HepG2 (cell line): ENCODE results near the gene BANK1. TPM values are rescaled to one million over a fixed set of nuclear protein-coding genes. Genes with fewer than 3 reads are reported as not detected.

Source experiments
- ATAC-seq: fragments of 200-7000 bp; cut with Tn5 transposase; 3 replicates; pipeline ENCODE4 v1.9.1; 2020; ENCODE audit warnings: mild to moderate bottlenecking, moderate library complexity
- BruUV-seq: library from RNA; stranded (reverse); fragments of 400-500 nt; replicated peaks from 2 replicates; lab custom pipeline; 2021; lab: Mats Ljungman, UMichigan
- CTCF ChIA-PET: fragments of 300-600 bp; formaldehyde crosslinking; extraction: SDS; loops from one replicate; lab custom pipeline; 2021; ENCODE audit warnings: low total read pairs, inconsistent platforms, low intra/inter-chr PET ratio; lab: Yijun Ruan, JAX
- POLR2A ChIA-PET: fragments of 350-600 bp; sonication (Branson Sonifier 250); formaldehyde crosslinking; loops from one replicate; lab custom pipeline; 2020; ENCODE audit warnings: antibody characterized with exemption, inconsistent platforms; lab: Yijun Ruan, JAX
- DNase-seq: peaks from one replicate; pipeline ENCODE4 v3.0.0-alpha.2; 2015; ENCODE audit warnings: low spot score
- FAIRE-seq: peaks from 3 replicates; lab custom pipeline; 2011; peaks lifted over from hg19 to GRCh38; lab: Jason Lieb, UNC
- H2AFZ ChIP-seq: one replicate; pipeline ENCODE4 v1.6.1; 2011; ENCODE audit warnings: low read length, inconsistent platforms
- H3K27ac ChIP-seq: fragments of 300-600 bp; 3 replicates; pipeline ENCODE4 v1.8.0; 2011; ENCODE audit warnings: mixed run types, mild to moderate bottlenecking, mixed read lengths, low read length, inconsistent platforms; ENCODE audit not compliant: insufficient read depth; ENCODE audit errors: extremely low read length
- H3K27me3 ChIP-seq, 2 experiments: fragments of 200-600 bp in 1 of 2; 2 replicates in 1 of 2; 3 replicates in 1 of 2; pipeline versions ENCODE4 v1.6.0 to v1.8.0; 2011; ENCODE audit warnings: low read length in 2 of 2, mild to moderate bottlenecking in 2 of 2, moderate library complexity in 2 of 2, inconsistent platforms in 1 of 2; ENCODE audit not compliant: insufficient read depth in 2 of 2, control insufficient read depth in 1 of 2
- H3K36me3 ChIP-seq, 2 experiments: fragments of 200-600 bp in 1 of 2; replicated peaks in 1 of 2; 2 replicates in 1 of 2; 3 replicates in 1 of 2; pipeline versions ENCODE4 v1.5.1 to v1.8.0; 2011; ENCODE audit warnings: low read length in 2 of 2, inconsistent platforms in 1 of 2; ENCODE audit not compliant: insufficient read depth in 2 of 2, control insufficient read depth in 1 of 2
- H3K4me1 ChIP-seq: 2 replicates; pipeline ENCODE4 v1.5.1; 2012; ENCODE audit warnings: low read length, inconsistent platforms; ENCODE audit not compliant: insufficient read depth
- H3K4me2 ChIP-seq: 2 replicates; pipeline ENCODE4 v1.6.0; 2011; ENCODE audit warnings: low read depth, low read length, inconsistent platforms
- H3K4me3 ChIP-seq, 3 experiments: fragments of 200-600 bp in 1 of 3; sonication (generic), shearing (Covaris generic) in 1 of 3; replicated peaks in 1 of 3; 2 replicates each; pipeline ENCODE4 v1.5.1; 2011 to 2016; ENCODE audit warnings: low read length in 3 of 3, inconsistent platforms in 2 of 3, low read depth in 2 of 3, mild to moderate bottlenecking in 2 of 3, control low read depth in 1 of 3, mixed read lengths in 1 of 3; ENCODE audit not compliant: insufficient read depth in 1 of 3
- H3K79me2 ChIP-seq: one replicate; pipeline ENCODE4 v1.6.1; 2011; ENCODE audit warnings: low read length, inconsistent platforms; ENCODE audit not compliant: insufficient read depth
- H3K9ac ChIP-seq: 2 replicates; pipeline ENCODE4 v1.6.0; 2011; ENCODE audit warnings: mild to moderate bottlenecking, low read depth, low read length, inconsistent platforms; ENCODE audit not compliant: insufficient read depth
- H3K9me3 ChIP-seq: 2 replicates; pipeline ENCODE4 v1.5.1; 2012; ENCODE audit warnings: mild to moderate bottlenecking, low read length
- H4K20me1 ChIP-seq: 2 replicates; pipeline ENCODE4 v1.6.0; 2011; ENCODE audit warnings: inconsistent platforms, mild to moderate bottlenecking, low read length, moderate library complexity; ENCODE audit not compliant: insufficient read depth
- ATF4 ChIP-seq, 2 experiments: fragments of 450-650 bp in 1 of 2; sonication (generic) in 1 of 2; formaldehyde crosslinking; IDR thresholded peaks; 2 replicates each; pipeline versions ENCODE4 v1.5.0 to v1.8.0; 2020 to 2022; ENCODE audit warnings: mild to moderate bottlenecking in 1 of 2, missing genetic modification reagents in 1 of 2
- ATM ChIP-seq: fragments of 450-650 bp; IDR thresholded peaks from 2 replicates; pipeline ENCODE4 v1.7.1; 2017; ENCODE audit warnings: mild to moderate bottlenecking, borderline replicate concordance
- BCL3 ChIP-seq: sonication (generic); formaldehyde crosslinking; IDR thresholded peaks from 2 replicates; pipeline ENCODE4 v1.5.1; 2020; ENCODE audit warnings: mild to moderate bottlenecking, missing genetic modification reagents, moderate library complexity
- MIXL1 ChIP-seq: IDR thresholded peaks from 2 replicates; pipeline ENCODE4 v1.6.1; 2016
- NFYC ChIP-seq: IDR thresholded peaks from 2 replicates; pipeline ENCODE4 v1.6.1; 2016; ENCODE audit warnings: missing genetic modification reagents, missing compliant biosample characterization
- PAWR ChIP-seq: sonication (generic); formaldehyde crosslinking; IDR thresholded peaks from 2 replicates; pipeline ENCODE4 v1.4.0; 2020; ENCODE audit warnings: missing genetic modification reagents, mild to moderate bottlenecking, borderline replicate concordance
- ZHX1 ChIP-seq: sonication (generic); formaldehyde crosslinking; IDR thresholded peaks from 2 replicates; pipeline ENCODE4 v1.8.1; 2022; ENCODE audit warnings: low read depth, mild to moderate bottlenecking, missing genetic modification reagents
- ZNF138 ChIP-seq: sonication (generic); formaldehyde crosslinking; IDR thresholded peaks from 2 replicates; pipeline ENCODE4 v1.5.0; 2020; ENCODE audit warnings: mild to moderate bottlenecking, low read depth, missing genetic modification reagents
- ZNF30 ChIP-seq: sonication (generic); formaldehyde crosslinking; IDR thresholded peaks from 2 replicates; pipeline ENCODE4 v1.5.0; 2020; ENCODE audit warnings: mild to moderate bottlenecking, missing genetic modification reagents
- ZNF589 ChIP-seq: sonication (generic); formaldehyde crosslinking; conservative IDR thresholded peaks from 2 replicates; pipeline ENCODE4 v1.8.0; 2022; ENCODE audit warnings: mild to moderate bottlenecking, moderate library complexity, missing genetic modification reagents
- ZNF841 ChIP-seq: sonication (generic); formaldehyde crosslinking; IDR thresholded peaks from 2 replicates; pipeline ENCODE4 v1.8.1; 2023; ENCODE audit warnings: missing genetic modification reagents, borderline replicate concordance
- ZSCAN21 ChIP-seq: sonication (generic); formaldehyde crosslinking; IDR thresholded peaks from 2 replicates; pipeline ENCODE4 v1.8.0; 2022; ENCODE audit warnings: mild to moderate bottlenecking, missing genetic modification reagents, moderate library complexity, borderline replicate concordance
- whole genome bisulfite sequencing: methylation state at CpG from one replicate; pipeline ENCODE4 v1.1.6; 2017; ENCODE audit warnings: low lambda C conversion rate; 5-methylcytosine and 5-hydroxymethylcytosine counted together
- in situ Hi-C: cut with HindIII; loops from 2 replicates; pipeline ENCODE4 v1.10.0; 2017; ENCODE audit warnings: low pct_unique_long_range_greater_than_20kb; ENCODE audit not compliant: extremely low pct_ligation_motif_present
- intact Hi-C: fragments of 100-400 bp; cut with micrococcal nuclease; formaldehyde crosslinking; loops from one replicate; pipeline ENCODE4 v1.10.0; 2022; ENCODE audit not compliant: unreplicated experiment
- polyA plus RNA-seq, 8 experiments: library from polyadenylated mRNA; depleted of rRNA in 3 of 8; stranded (reverse) in 7 of 8; unstranded in 1 of 8; fragments of >200 nt; fragmentation: Illumina TruSeq in 4 of 8; extraction: Trizol in 4 of 8; gene quantifications; 2 replicates each; pipeline versions ENCODE4 v1.2.1 to v1.2.3, GENCODE V29; 2011 to 2016; ENCODE audit warnings: low read depth in 4 of 8, missing spikeins in 1 of 8, mixed read lengths in 1 of 8; ENCODE audit not compliant: insufficient read depth in 1 of 8
- total RNA-seq, 5 experiments: library from RNA; depleted of rRNA; stranded (reverse); fragments of >200 nt; fragmentation: Illumina TruSeq; extraction: Trizol; gene quantifications; 2 replicates each; pipeline ENCODE4 v1.2.3, GENCODE V29; 2016; ENCODE audit warnings: low read depth in 1 of 5
- TF ChIP-seq, protein P1 (sequence below): sonication (generic); formaldehyde crosslinking; IDR thresholded peaks from 2 replicates; pipeline ENCODE4 v1.5.0; 2020; ENCODE audit warnings: mild to moderate bottlenecking, missing genetic modification reagents
- TF ChIP-seq, protein P2 (sequence below): IDR thresholded peaks from 2 replicates; pipeline ENCODE4 v1.6.1; 2018; ENCODE audit warnings: missing genetic modification reagents, mild to moderate bottlenecking, missing compliant biosample characterization

Gene BANK1
- total and polyA plus RNA-seq, 2 of the 13 experiments (the other 11 are each of a cell fraction or from before 2014, with no cell fraction given) = 0.15 TPM; not detected in 1

DNA sequence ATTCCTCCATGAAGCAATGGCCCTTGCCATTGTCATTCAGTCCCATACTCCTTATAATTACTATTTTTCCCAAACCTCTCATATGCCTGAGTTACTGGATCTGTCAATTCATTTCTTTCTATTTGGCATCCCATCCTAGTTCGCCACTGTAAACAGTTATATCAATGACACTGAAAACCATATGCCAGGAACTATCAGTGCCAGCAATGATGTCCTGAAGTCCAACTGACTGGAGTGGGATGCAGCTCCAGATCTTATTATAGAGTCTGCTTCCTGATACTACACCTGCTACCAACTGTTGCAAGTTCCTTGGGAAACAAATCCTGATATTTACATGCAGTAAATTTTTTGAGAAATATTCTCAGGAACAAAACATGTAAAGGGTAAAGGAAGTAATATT is 27.0 kb upstream of the BANK1 start (continued):
- TF ChIP-seq, protein P1, sequence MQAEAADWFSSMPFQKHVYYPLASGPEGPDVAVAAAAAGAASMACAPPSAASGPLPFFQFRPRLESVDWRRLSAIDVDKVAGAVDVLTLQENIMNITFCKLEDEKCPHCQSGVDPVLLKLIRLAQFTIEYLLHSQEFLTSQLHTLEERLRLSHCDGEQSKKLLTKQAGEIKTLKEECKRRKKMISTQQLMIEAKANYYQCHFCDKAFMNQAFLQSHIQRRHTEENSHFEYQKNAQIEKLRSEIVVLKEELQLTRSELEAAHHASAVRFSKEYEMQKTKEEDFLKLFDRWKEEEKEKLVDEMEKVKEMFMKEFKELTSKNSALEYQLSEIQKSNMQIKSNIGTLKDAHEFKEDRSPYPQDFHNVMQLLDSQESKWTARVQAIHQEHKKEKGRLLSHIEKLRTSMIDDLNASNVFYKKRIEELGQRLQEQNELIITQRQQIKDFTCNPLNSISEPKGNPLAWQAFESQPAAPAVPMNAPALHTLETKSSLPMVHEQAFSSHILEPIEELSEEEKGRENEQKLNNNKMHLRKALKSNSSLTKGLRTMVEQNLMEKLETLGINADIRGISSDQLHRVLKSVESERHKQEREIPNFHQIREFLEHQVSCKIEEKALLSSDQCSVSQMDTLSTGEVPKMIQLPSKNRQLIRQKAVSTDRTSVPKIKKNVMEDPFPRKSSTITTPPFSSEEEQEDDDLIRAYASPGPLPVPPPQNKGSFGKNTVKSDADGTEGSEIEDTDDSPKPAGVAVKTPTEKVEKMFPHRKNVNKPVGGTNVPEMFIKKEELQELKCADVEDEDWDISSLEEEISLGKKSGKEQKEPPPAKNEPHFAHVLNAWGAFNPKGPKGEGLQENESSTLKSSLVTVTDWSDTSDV (CRISPR knock-in tag) = no peak
- no peak for TF ChIP-seq ZHX1
- TF ChIP-seq, all 625 proteins: peak for 0

DNA sequence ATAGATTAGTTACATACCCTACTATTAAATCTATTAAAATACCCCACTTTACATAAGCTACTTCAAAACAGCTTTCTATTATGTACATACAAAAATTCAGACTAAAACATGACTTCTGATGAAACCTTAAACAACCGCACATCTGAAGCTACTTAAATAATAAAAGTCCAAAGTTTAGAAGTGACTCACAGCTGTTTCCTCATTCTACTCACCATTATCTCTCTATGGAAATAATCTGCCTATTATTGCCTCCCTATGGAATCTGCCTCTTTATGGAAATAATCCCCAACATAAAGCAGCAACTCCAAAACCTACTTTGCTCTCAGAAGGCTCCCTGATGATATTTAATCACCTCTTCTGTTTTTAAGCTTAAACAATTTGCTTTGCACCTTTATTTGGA is 15.7 kb upstream of the BANK1 start:
- H3K79me2 ChIP-seq = no peaks in the 10 kb centered on the region
- H4K20me1 ChIP-seq = no peaks in the 10 kb centered on the region
- DNase-seq (peak; percentile 68), ATAC-seq (peak; percentile 66), FAIRE-seq (no peak)
- no peak overlapping the region for H3K27ac ChIP-seq
- no peak overlapping the region; the same call in 1 of the 2 replicates for H3K4me2 ChIP-seq
- in situ Hi-C loops = no loop called here
- WGBS = 0% methylated on average over 1 of the region's 1 CpG
- ChIA-PET CTCF (no interaction called here), POLR2A (no interaction called here)
- H3K36me3 ChIP-seq = no peaks in the 10 kb centered on the region
- no peak overlapping the region for H3K9ac ChIP-seq
- BruUV-seq = no TSS peak
- H3K4me3 ChIP-seq = no peak overlapping the region
- H3K4me1 ChIP-seq = peaks cover 8% of the 10 kb centered on the region; the same call in 1 of the 2 replicates
- intact Hi-C loops = no loop called here
- H3K27me3 ChIP-seq = no peaks in the 10 kb centered on the region
- H2AFZ ChIP-seq = no peak overlapping the region
- H3K9me3 ChIP-seq = peaks cover 9% of the 10 kb centered on the region; the same call in 1 of the 2 replicates
- TF ChIP-seq ATM (no peak), ZNF30 (CRISPR knock-in tag) (no peak), ZNF138 (CRISPR knock-in tag) (no peak), ZSCAN21 (CRISPR knock-in tag) (no peak), PAWR (CRISPR knock-in tag) (no peak), ATF4 (CRISPR knock-in tag; IDR thresholded peaks at IDR 0.05) (peak in 1 of 2 experiments; percentile 86; a peak in 2 of 4 replicates), BCL3 (CRISPR knock-in tag) (no peak), MIXL1 (CRISPR knock-in tag) (peak; percentile 34; the same call in 1 of the 2 replicates), NFYC (CRISPR knock-in tag) (no peak), ZNF589 (CRISPR knock-in tag) (no peak), ZNF841 (CRISPR knock-in tag) (no peak)
- TF ChIP-seq, protein P2, sequence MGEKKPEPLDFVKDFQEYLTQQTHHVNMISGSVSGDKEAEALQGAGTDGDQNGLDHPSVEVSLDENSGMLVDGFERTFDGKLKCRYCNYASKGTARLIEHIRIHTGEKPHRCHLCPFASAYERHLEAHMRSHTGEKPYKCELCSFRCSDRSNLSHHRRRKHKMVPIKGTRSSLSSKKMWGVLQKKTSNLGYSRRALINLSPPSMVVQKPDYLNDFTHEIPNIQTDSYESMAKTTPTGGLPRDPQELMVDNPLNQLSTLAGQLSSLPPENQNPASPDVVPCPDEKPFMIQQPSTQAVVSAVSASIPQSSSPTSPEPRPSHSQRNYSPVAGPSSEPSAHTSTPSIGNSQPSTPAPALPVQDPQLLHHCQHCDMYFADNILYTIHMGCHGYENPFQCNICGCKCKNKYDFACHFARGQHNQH = no peak
